OCI-LY7 (cell line): ENCODE data around the gene MTHFD1L. TPM values are rescaled to one million over a fixed set of nuclear protein-coding genes. Genes with fewer than 3 reads are reported as not detected.

Source experiments
- BruUV-seq: library from RNA; stranded (reverse); fragments of 400-500 nt; replicated peaks from 2 replicates; lab custom pipeline; 2021; lab: Mats Ljungman, UMichigan
- CTCF ChIA-PET: fragments of 300-600 bp; sonication (Branson Sonifier 250); formaldehyde crosslinking; loops from one replicate; lab custom pipeline; 2022; ENCODE audit warnings: antibody characterized with exemption; ENCODE audit not compliant: unreplicated experiment; lab: Charles Lee
- POLR2A ChIA-PET: fragments of 300-600 bp; sonication (Branson Sonifier 250); formaldehyde crosslinking; loops from one replicate; lab custom pipeline; 2022; ENCODE audit warnings: antibody characterized with exemption; lab: Charles Lee
- DNase-seq: peaks from one replicate; pipeline ENCODE4 v3.0.0-alpha.2; 2015; ENCODE audit warnings: low spot score
- H2AFZ ChIP-seq: fragments of 200-600 bp; sonication (generic), shearing (Covaris generic); 2 replicates; pipeline ENCODE4 v1.6.1; 2014; ENCODE audit warnings: mild to moderate bottlenecking, antibody characterized with exemption, low read length, moderate library complexity
- H3K27ac ChIP-seq: fragments of 200-600 bp; sonication (generic); 2 replicates; pipeline ENCODE4 v1.5.1; 2014; ENCODE audit warnings: mixed run types, low read depth, mild to moderate bottlenecking, moderate library complexity, low read length, inconsistent platforms; ENCODE audit not compliant: poor library complexity, severe bottlenecking
- H3K36me3 ChIP-seq: fragments of 200-600 bp; sonication (generic); 2 replicates; pipeline ENCODE4 v1.6.1; 2014; ENCODE audit warnings: mild to moderate bottlenecking, antibody characterized with exemption, low read length, moderate library complexity, mixed read lengths; ENCODE audit not compliant: insufficient read depth
- H3K4me1 ChIP-seq: fragments of 200-600 bp; sonication (generic); 2 replicates; pipeline ENCODE4 v1.5.1; 2014; ENCODE audit warnings: mild to moderate bottlenecking, low read length; ENCODE audit not compliant: insufficient read depth, poor library complexity, severe bottlenecking
- H3K4me2 ChIP-seq: fragments of 200-600 bp; sonication (generic); 2 replicates; pipeline ENCODE4 v1.6.1; 2014; ENCODE audit warnings: mild to moderate bottlenecking, low read length
- H3K4me3 ChIP-seq: fragments of 200-600 bp; sonication (generic); 2 replicates; pipeline ENCODE4 v1.5.1; 2014; ENCODE audit warnings: mild to moderate bottlenecking, low read depth, low read length; ENCODE audit not compliant: poor library complexity, severe bottlenecking
- H3K79me2 ChIP-seq: fragments of 200-600 bp; sonication (generic); 2 replicates; pipeline ENCODE4 v1.6.1; 2016; ENCODE audit warnings: low read depth, mild to moderate bottlenecking, low read length, moderate library complexity, mixed read lengths; ENCODE audit not compliant: insufficient read depth
- H3K9me2 ChIP-seq: fragments of 200-600 bp; sonication (generic); 2 replicates; pipeline ENCODE4 v1.6.1; 2016; ENCODE audit warnings: mild to moderate bottlenecking, low read length, mixed read lengths; ENCODE audit not compliant: insufficient read depth
- H3K9me3 ChIP-seq: fragments of 200-600 bp; sonication (generic); 2 replicates; pipeline ENCODE4 v1.6.1; 2014; ENCODE audit warnings: mild to moderate bottlenecking, mixed run types, low read length, mixed read lengths
- H4K20me1 ChIP-seq: fragments of 200-600 bp; sonication (generic); 2 replicates; pipeline ENCODE4 v1.6.1; 2014; ENCODE audit warnings: mild to moderate bottlenecking, antibody characterized with exemption, low read length, moderate library complexity, mixed read lengths; ENCODE audit not compliant: insufficient read depth
- EZH2phosphoT487 ChIP-seq: fragments of 200-600 bp; sonication (generic); IDR thresholded peaks from 2 replicates; pipeline ENCODE4 v1.6.1; 2018; ENCODE audit warnings: low read depth, borderline replicate concordance, mild to moderate bottlenecking, mixed run types, antibody characterized with exemption, low read length, moderate library complexity, mixed read lengths
- intact Hi-C: fragments of 100-400 bp; cut with micrococcal nuclease; formaldehyde crosslinking; loops from one replicate; pipeline ENCODE4 v1.10.0; 2022; ENCODE audit not compliant: unreplicated experiment
- total RNA-seq, 2 experiments: library from RNA; depleted of rRNA in 1 of 2; stranded (reverse); fragments of >200 nt in 1 of 2; shearing (Covaris generic) in 1 of 2; gene quantifications; 2 replicates each; pipeline ENCODE4 v1.2.3, GENCODE V29; 2014 to 2022
- TF ChIP-seq, protein P1 (sequence below): fragments of 200-600 bp; sonication (generic); conservative IDR thresholded peaks from 2 replicates; pipeline ENCODE4 v1.5.1; 2014; ENCODE audit warnings: mild to moderate bottlenecking, antibody characterized with exemption, low read length, moderate library complexity, mixed read lengths

The MTHFD1L gene
- total RNA-seq, 2 experiments from 2014 or later, result 68.4 to 144 TPM

DNA sequence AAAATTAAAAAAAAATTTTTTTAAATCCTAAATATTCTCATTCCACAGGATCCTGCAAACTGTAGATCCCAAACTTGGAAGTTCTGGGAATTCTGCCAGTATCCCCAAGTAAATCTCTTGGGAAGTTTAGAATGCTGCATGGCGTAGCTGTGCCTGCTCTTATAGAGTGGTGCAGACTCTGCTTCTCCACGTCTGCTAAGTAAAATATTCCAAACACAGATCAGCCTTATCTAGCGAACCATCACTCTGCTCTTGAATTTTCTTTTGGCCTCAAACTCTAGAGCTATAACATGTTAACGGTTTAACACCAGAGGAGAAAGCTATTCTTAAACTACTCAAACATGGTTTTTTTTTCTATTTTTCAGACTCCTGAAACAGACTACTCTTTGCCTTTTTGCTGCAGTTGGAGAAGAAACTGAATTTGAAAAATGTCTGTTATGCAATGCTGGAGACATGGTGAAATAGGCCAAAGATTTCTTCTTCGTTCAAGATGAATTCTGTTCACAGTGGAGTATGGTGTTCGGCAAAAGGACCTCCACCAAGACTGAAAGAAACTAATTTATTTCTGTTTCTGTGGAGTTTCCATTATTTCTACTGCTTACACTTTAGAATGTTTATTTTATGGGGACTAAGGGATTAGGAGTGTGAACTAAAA is 235.8 kb downstream of the MTHFD1L start:
- Histone ChIP-seq H2AFZ (no peak overlapping the region), H3K9me2 (no peaks in the 10 kb centered on the region), H3K79me2 (no peaks in the 10 kb centered on the region), H3K27ac (no peak overlapping the region), H3K4me2 (no peak overlapping the region), H3K4me3 (no peak overlapping the region), H3K36me3 (peaks cover 54% of the 10 kb centered on the region), H3K9me3 (no peaks in the 10 kb centered on the region), H3K4me1 (no peaks in the 10 kb centered on the region), H4K20me1 (no peaks in the 10 kb centered on the region)
- intact Hi-C loops, result no loop called here
- ChIA-PET CTCF (no interaction called here), POLR2A (no interaction called here)
- DNase-seq, result no peak
- no TSS peak for BruUV-seq
- TF ChIP-seq, protein P1, sequence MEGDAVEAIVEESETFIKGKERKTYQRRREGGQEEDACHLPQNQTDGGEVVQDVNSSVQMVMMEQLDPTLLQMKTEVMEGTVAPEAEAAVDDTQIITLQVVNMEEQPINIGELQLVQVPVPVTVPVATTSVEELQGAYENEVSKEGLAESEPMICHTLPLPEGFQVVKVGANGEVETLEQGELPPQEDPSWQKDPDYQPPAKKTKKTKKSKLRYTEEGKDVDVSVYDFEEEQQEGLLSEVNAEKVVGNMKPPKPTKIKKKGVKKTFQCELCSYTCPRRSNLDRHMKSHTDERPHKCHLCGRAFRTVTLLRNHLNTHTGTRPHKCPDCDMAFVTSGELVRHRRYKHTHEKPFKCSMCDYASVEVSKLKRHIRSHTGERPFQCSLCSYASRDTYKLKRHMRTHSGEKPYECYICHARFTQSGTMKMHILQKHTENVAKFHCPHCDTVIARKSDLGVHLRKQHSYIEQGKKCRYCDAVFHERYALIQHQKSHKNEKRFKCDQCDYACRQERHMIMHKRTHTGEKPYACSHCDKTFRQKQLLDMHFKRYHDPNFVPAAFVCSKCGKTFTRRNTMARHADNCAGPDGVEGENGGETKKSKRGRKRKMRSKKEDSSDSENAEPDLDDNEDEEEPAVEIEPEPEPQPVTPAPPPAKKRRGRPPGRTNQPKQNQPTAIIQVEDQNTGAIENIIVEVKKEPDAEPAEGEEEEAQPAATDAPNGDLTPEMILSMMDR, result no peak
- TF ChIP-seq EZH2phosphoT487, result no peak

- intact Hi-C loops, result no loop called here
- POLR2A ChIA-PET, result no interaction called here
- no peaks in the 10 kb centered on the region for H4K20me1 ChIP-seq
Measured at GRCh38 chr6:151101816-151102694, 236.6 kb downstream of the MTHFD1L start.

More at GRCh38 chr6:151101816-151102694, 236.6 kb downstream of the MTHFD1L start:
- TF ChIP-seq EZH2phosphoT487, result no peak
- TF ChIP-seq, protein P1, result no peak
- H3K9me3 ChIP-seq, result no peaks in the 10 kb centered on the region
- CTCF ChIA-PET, result no interaction called here
- no peaks in the 10 kb centered on the region for H3K79me2 ChIP-seq
- peaks cover 46% of the 10 kb centered on the region for H3K36me3 ChIP-seq
- DNase-seq, result no peak
- H3K4me3 ChIP-seq, result no peak overlapping the region
- no peaks in the 10 kb centered on the region for H3K9me2 ChIP-seq
- H3K27ac ChIP-seq, result no peak overlapping the region
- no peak overlapping the region for H3K4me2 ChIP-seq
- H3K4me1 ChIP-seq, result no peaks in the 10 kb centered on the region
- BruUV-seq, result no TSS peak
- H2AFZ ChIP-seq, result no peak overlapping the region
